GM12878 (cell line): Measurements from ENCODE around the gene AIFM1. TPM values are rescaled to one million over a fixed set of nuclear protein-coding genes. Genes with fewer than 3 reads are reported as not detected.

Experiments used
- ATAC-seq: fragments of 200-7000 bp; cut with Tn5 transposase; 3 replicates; pipeline ENCODE4 v1.9.1; 2020; ENCODE audit warnings: mild to moderate bottlenecking, moderate library complexity
- BruUV-seq: library from RNA; stranded (reverse); fragments of 400-500 nt; replicated peaks from 2 replicates; lab custom pipeline; 2021; lab: Mats Ljungman, UMichigan
- CTCF ChIA-PET: fragments of 300-600 bp; sonication (Branson Sonifier 250); formaldehyde crosslinking; extraction: SDS; loops from one replicate; lab custom pipeline; 2021; ENCODE audit warnings: inconsistent platforms; lab: Yijun Ruan, JAX
- POLR2A ChIA-PET: fragments of 350-600 bp; formaldehyde crosslinking; extraction: SDS; loops from one replicate; lab custom pipeline; 2021; ENCODE audit warnings: inconsistent platforms; lab: Charles Lee
- RAD21 ChIA-PET: fragments of 300-600 bp; sonication (Branson Sonifier 250); formaldehyde crosslinking; loops from one replicate; lab custom pipeline; 2023; ENCODE audit warnings: antibody characterized with exemption; ENCODE audit not compliant: unreplicated experiment; lab: Charles Lee
- SMC1A ChIA-PET: fragments of 300-600 bp; sonication (Branson Sonifier 250); formaldehyde crosslinking; loops from one replicate; lab custom pipeline; 2023; ENCODE audit not compliant: unreplicated experiment, uncharacterized antibody; lab: Charles Lee
- DNase-seq: peaks from one replicate; pipeline ENCODE4 v3.0.0-alpha.2; 2011; ENCODE audit warnings: low read depth, low spot score
- FAIRE-seq: peaks from 3 replicates; lab custom pipeline; 2011; peaks lifted over from hg19 to GRCh38; lab: Jason Lieb, UNC
- H2AFZ ChIP-seq: 2 replicates; pipeline ENCODE4 v1.6.0; 2011; ENCODE audit warnings: low read depth, low read length, control low read depth; ENCODE audit not compliant: control insufficient read depth
- H3K27ac ChIP-seq: 2 replicates; pipeline ENCODE4 v1.5.1; 2011; ENCODE audit warnings: control low read depth; ENCODE audit not compliant: control insufficient read depth, insufficient read depth
- H3K27me3 ChIP-seq, 2 experiments: replicated peaks in 1 of 2; 2 replicates each; pipeline versions ENCODE4 v1.6.0 to v1.6.1; 2011; ENCODE audit warnings: low read length in 1 of 2; ENCODE audit not compliant: control insufficient read depth in 2 of 2, insufficient read depth in 2 of 2
- H3K36me3 ChIP-seq, 2 experiments: 2 replicates each; pipeline ENCODE4 v1.5.1; 2011; ENCODE audit warnings: low read length in 1 of 2; ENCODE audit not compliant: control insufficient read depth in 2 of 2, insufficient read depth in 2 of 2
- H3K4me1 ChIP-seq: 2 replicates; pipeline ENCODE4 v1.6.1; 2011; ENCODE audit warnings: mild to moderate bottlenecking, low read length, moderate library complexity, mixed read lengths; ENCODE audit not compliant: control insufficient read depth, insufficient read depth
- H3K4me2 ChIP-seq: 2 replicates; pipeline ENCODE4 v1.6.0; 2011; ENCODE audit warnings: control low read depth; ENCODE audit not compliant: control insufficient read depth, insufficient read depth
- H3K4me3 ChIP-seq: fragments of 200-600 bp; sonication (generic); 2 replicates; pipeline ENCODE4 v1.5.1; 2016
- H3K79me2 ChIP-seq: 2 replicates; pipeline ENCODE4 v1.6.0; 2011; ENCODE audit warnings: low read length; ENCODE audit not compliant: control insufficient read depth, insufficient read depth
- H3K9ac ChIP-seq: 2 replicates; pipeline ENCODE4 v1.8.0; 2011; ENCODE audit warnings: low read length, control low read depth, mixed read lengths; ENCODE audit not compliant: control insufficient read depth, insufficient read depth
- H3K9me3 ChIP-seq: replicated peaks from 3 replicates; pipeline ENCODE4 v1.5.1; 2011; ENCODE audit warnings: mild to moderate bottlenecking, low read length; ENCODE audit not compliant: control insufficient read depth, insufficient read depth
- H4K20me1 ChIP-seq: 2 replicates; pipeline ENCODE4 v1.6.0; 2011; ENCODE audit not compliant: control insufficient read depth, insufficient read depth
- BHLHE40 ChIP-seq, 2 experiments: fragments of 450-650 bp in 1 of 2; IDR thresholded peaks; 2 replicates each; pipeline ENCODE4 v1.6.1; 2011 to 2017; ENCODE audit warnings: low read depth in 2 of 2, borderline replicate concordance in 1 of 2, improper control_type of control experiment in 1 of 2, low read length in 1 of 2, mild to moderate bottlenecking in 1 of 2
- CHD4 ChIP-seq: fragments of 200-600 bp; sonication (generic); IDR thresholded peaks from 2 replicates; pipeline ENCODE4 v1.6.1; 2016; ENCODE audit warnings: mild to moderate bottlenecking
- FOXK2 ChIP-seq: fragments of 450-650 bp; IDR thresholded peaks from 2 replicates; pipeline ENCODE4 v1.6.1; 2017; ENCODE audit warnings: mild to moderate bottlenecking, moderate library complexity
- MEF2A ChIP-seq: IDR thresholded peaks from 2 replicates; pipeline ENCODE4 v1.6.1; 2011; ENCODE audit warnings: low read depth, mild to moderate bottlenecking, low read length, moderate library complexity; ENCODE audit not compliant: insufficient read depth
- MEF2B ChIP-seq: fragments of 450-650 bp; IDR thresholded peaks from 2 replicates; pipeline ENCODE4 v1.6.1; 2018; ENCODE audit warnings: mild to moderate bottlenecking, moderate library complexity; ENCODE audit not compliant: partially characterized antibody, poor library complexity, severe bottlenecking
- NR2C1 ChIP-seq: fragments of 450-650 bp; IDR thresholded peaks from 2 replicates; pipeline ENCODE4 v1.6.1; 2017; ENCODE audit warnings: antibody characterized with exemption, mild to moderate bottlenecking, moderate library complexity
- NR2F1 ChIP-seq: fragments of 450-650 bp; conservative IDR thresholded peaks from 2 replicates; pipeline ENCODE4 v1.6.1; 2017; ENCODE audit warnings: mild to moderate bottlenecking
- POLR2AphosphoS5 ChIP-seq: IDR thresholded peaks from 2 replicates; pipeline ENCODE4 v1.6.1; 2011; ENCODE audit warnings: mild to moderate bottlenecking, low read length, inconsistent platforms
- RAD51 ChIP-seq: fragments of 450-650 bp; IDR thresholded peaks from 2 replicates; pipeline ENCODE4 v1.6.1; 2016; ENCODE audit warnings: moderate library complexity, mild to moderate bottlenecking, inconsistent platforms
- RB1 ChIP-seq: fragments of 450-650 bp; formaldehyde crosslinking; IDR thresholded peaks from 2 replicates; pipeline ENCODE4 v1.6.1; 2017; ENCODE audit warnings: mild to moderate bottlenecking, borderline replicate concordance
- SUZ12 ChIP-seq: fragments of 200-600 bp; sonication (generic); IDR thresholded peaks from one replicate; pipeline ENCODE4 v1.6.1; 2018; ENCODE audit warnings: antibody characterized with exemption, mild to moderate bottlenecking; ENCODE audit not compliant: unreplicated experiment
- TARDBP ChIP-seq: IDR thresholded peaks from 2 replicates; pipeline ENCODE4 v1.6.1; 2016; ENCODE audit warnings: borderline replicate concordance
- TCF12 ChIP-seq: IDR thresholded peaks from 2 replicates; pipeline ENCODE4 v1.6.1; 2011; ENCODE audit warnings: low read depth, mild to moderate bottlenecking, low read length
- YY1 ChIP-seq: IDR thresholded peaks from 2 replicates; pipeline ENCODE4 v1.6.1; 2011; ENCODE audit warnings: low read depth, mild to moderate bottlenecking, low read length
- ZZZ3 ChIP-seq: IDR thresholded peaks from 2 replicates; pipeline ENCODE4 v1.6.1; 2011; ENCODE audit warnings: low read depth; ENCODE audit not compliant: control insufficient read depth, insufficient read length
- WGBS: methylation state at CpG from one replicate; pipeline ENCODE4 v1.1.6; 2016; ENCODE audit warnings: low lambda C conversion rate; ENCODE audit not compliant: insufficient replicate concordance, insufficient coverage; ENCODE audit errors: missing lambda C conversion rate; 5-methylcytosine and 5-hydroxymethylcytosine counted together
- in situ Hi-C: fragments of 300-500 bp; cut with MboI; formaldehyde crosslinking; loops from 9 replicates; pipeline ENCODE4 v1.14.3; 2018; ENCODE audit warnings: mixed read lengths
- intact Hi-C: fragments of 100-400 bp; cut with micrococcal nuclease; formaldehyde crosslinking; loops from one replicate; pipeline ENCODE4 v1.14.2; 2022; ENCODE audit not compliant: unreplicated experiment
- polyA plus RNA-seq, 11 experiments: library from polyadenylated mRNA; depleted of rRNA in 4 of 11; unstranded in 6 of 11; stranded (reverse) in 5 of 11; fragments of >200 nt; fragmentation: Nextera tagmentation in 4 of 11; fragmentation: Illumina TruSeq in 1 of 11; extraction: Ambion mirVana in 4 of 11; extraction: Trizol in 1 of 11; gene quantifications; 1 replicate in 1 of 11; 2 replicates in 10 of 11; pipeline versions ENCODE4 v1.2.1 to v1.2.3, GENCODE V29; 2011 to 2016; ENCODE audit warnings: inconsistent platforms in 2 of 11, missing spikeins in 2 of 11, low read depth in 1 of 11
- total RNA-seq, 4 experiments: library from RNA; depleted of rRNA in 3 of 4; stranded (reverse); fragments of >200 nt in 3 of 4; fragmentation: Illumina TruSeq in 1 of 4; extraction: Trizol in 1 of 4; gene quantifications; 2 replicates each; pipeline versions ENCODE4 v1.2.1 to v1.2.3, GENCODE V29; 2013 to 2021
- TF ChIP-seq, protein P1 (sequence below): fragments of 450-650 bp; IDR thresholded peaks from 2 replicates; pipeline ENCODE4 v1.6.1; 2016; ENCODE audit warnings: mild to moderate bottlenecking

The AIFM1 gene
- total and polyA plus RNA-seq, 10 of the 15 experiments (the other 5 are each of a cell fraction or from before 2014, with no cell fraction given), result 44.2 to 121 (median 80.0) TPM

DNA sequence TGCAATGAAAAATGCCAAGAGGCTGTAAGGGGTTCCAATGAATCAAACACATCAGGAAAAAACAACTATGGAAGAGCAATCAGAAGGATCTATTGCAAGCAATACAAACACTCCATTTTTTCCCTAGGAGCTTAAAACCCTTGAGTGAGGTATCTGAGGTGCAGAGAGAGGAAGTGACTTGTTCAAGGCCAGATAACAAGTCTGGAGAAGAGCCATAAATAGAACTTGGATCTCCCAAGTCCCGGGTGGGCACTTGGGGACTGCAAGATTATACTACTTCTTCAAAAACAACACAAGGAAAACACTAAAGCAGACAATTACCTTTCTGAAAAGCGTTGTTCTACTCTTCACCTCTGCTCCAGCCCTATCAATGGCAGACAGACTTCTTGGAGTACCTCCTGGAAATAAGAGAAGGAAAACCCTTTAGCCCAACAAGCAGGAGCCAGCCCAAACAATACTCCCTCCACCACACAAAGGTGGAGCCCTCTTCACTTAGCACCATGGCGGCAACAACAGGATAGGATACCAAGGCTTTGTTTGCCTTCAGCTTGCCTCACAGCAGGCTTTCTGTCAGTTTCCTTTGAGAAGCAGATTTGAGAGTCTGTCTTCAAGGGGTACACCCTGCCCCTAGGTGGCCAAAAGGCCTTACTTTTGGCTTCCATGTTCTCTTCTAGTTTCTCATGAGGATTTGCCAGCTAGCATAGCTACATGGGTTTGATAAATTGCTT lies 26.0 kb downstream of the AIFM1 start:
- intact Hi-C loops, result loop anchor here (5.0 kb wide), 1 partner anchor 53 kb away; no protein-coding TSS in a partner anchor
- no peak for FAIRE-seq
- CTCF ChIA-PET, result interaction anchor here (1.0 to 1.6 kb wide), 3 partner anchors 15 to 111 kb away, joined by 3 to 5 read pairs (median 3); no protein-coding TSS in a partner anchor

More for the DNA sequence above, 26.0 kb downstream of the AIFM1 start:
- no peaks in the 10 kb centered on the region for H3K27me3 ChIP-seq
- in situ Hi-C loops, result no loop called here
- TF ChIP-seq SUZ12 (no peak), RAD51 (no peak), MEF2A (no peak), NR2C1 (no peak), POLR2AphosphoS5 (no peak), BHLHE40 (IDR thresholded peaks at IDR 0.05; ENCODE audit: borderline replicate concordance in 1 of 2, low read depth in 2 of 2, low read length in 1 of 2) (no peak), YY1 (no peak), NR2F1 (no peak), MEF2B (no peak), FOXK2 (no peak), TARDBP (no peak), CHD4 (no peak), RB1 (no peak), ZZZ3 (no peak), TCF12 (no peak)
- TF ChIP-seq, protein P1, sequence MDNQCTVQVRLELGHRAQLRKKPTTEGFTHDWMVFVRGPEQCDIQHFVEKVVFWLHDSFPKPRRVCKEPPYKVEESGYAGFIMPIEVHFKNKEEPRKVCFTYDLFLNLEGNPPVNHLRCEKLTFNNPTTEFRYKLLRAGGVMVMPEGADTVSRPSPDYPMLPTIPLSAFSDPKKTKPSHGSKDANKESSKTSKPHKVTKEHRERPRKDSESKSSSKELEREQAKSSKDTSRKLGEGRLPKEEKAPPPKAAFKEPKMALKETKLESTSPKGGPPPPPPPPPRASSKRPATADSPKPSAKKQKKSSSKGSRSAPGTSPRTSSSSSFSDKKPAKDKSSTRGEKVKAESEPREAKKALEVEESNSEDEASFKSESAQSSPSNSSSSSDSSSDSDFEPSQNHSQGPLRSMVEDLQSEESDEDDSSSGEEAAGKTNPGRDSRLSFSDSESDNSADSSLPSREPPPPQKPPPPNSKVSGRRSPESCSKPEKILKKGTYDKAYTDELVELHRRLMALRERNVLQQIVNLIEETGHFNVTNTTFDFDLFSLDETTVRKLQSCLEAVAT, result no peak
- TF ChIP-seq, all 136 proteins: peak for 0
- Histone ChIP-seq H3K9me3 (no peaks in the 10 kb centered on the region), H4K20me1 (no peaks in the 10 kb centered on the region), H3K36me3 (peaks cover 0 to 6% of the 10 kb centered on the region in 2 experiments; a peak in 1 of 4 replicates), H3K9ac (no peak overlapping the region), H3K4me3 (no peak overlapping the region), H3K27ac (no peak overlapping the region), H3K4me1 (no peaks in the 10 kb centered on the region), H2AFZ (no peak overlapping the region), H3K4me2 (no peak overlapping the region), H3K79me2 (no peaks in the 10 kb centered on the region)
- ChIA-PET RAD21 (no interaction called here), POLR2A (no interaction called here), SMC1A (interaction anchor here (0.7 kb wide), 1 partner anchor 59 kb away, joined by 3 read pairs; no protein-coding TSS in a partner anchor)
- DNase-seq (no peak), ATAC-seq (no peak)
- WGBS, result 28% methylated on average over 3 of the region's 3 CpGs
- BruUV-seq, result no TSS peak
